Suprapubic skin (tissue), 4 donors: Measurements from ENCODE around the gene ETV1. TPM values are rescaled to one million over a fixed set of nuclear protein-coding genes. Genes with fewer than 3 reads are reported as not detected.

Experiments used
- DNase-seq, 2 donors: peaks; one replicate each; pipeline ENCODE4 v3.0.0-alpha.2; 2019; ENCODE audit warnings: low spot score in 2 of 2
- H3K27ac ChIP-seq: fragments of 200-600 bp; sonication (generic); one replicate; pipeline ENCODE4 v1.5.1; 2019
- H3K27me3 ChIP-seq: fragments of 200-600 bp; sonication (generic); one replicate; pipeline ENCODE4 v1.5.1; 2019
- H3K36me3 ChIP-seq: fragments of 200-600 bp; sonication (generic); one replicate; pipeline ENCODE4 v1.5.1; 2019
- H3K4me1 ChIP-seq: fragments of 200-600 bp; sonication (generic); one replicate; pipeline ENCODE4 v1.5.1; 2019
- H3K4me3 ChIP-seq: fragments of 200-600 bp; sonication (generic); one replicate; pipeline ENCODE4 v1.5.1; 2019; ENCODE audit warnings: mild to moderate bottlenecking
- H3K9me3 ChIP-seq: fragments of 200-600 bp; sonication (generic); one replicate; pipeline ENCODE4 v1.5.1; 2019
- CTCF ChIP-seq, 2 donors: fragments of 200-600 bp in 1 of 2; fragments of 450-650 bp in 1 of 2; sonication (generic) in 1 of 2; IDR thresholded peaks; one replicate each; pipeline ENCODE4 v1.5.1; 2016 to 2019; ENCODE audit warnings: antibody characterized with exemption in 2 of 2, mild to moderate bottlenecking in 1 of 2, moderate library complexity in 1 of 2
- EP300 ChIP-seq: sonication (generic); formaldehyde crosslinking; IDR thresholded peaks from one replicate; pipeline ENCODE4 v1.6.1; 2017; ENCODE audit warnings: antibody characterized with exemption
- POLR2A ChIP-seq, 2 donors: fragments of 450-650 bp; IDR thresholded peaks; one replicate each; pipeline ENCODE4 v1.6.1; 2017; ENCODE audit warnings: antibody characterized with exemption in 2 of 2, mild to moderate bottlenecking in 2 of 2, moderate library complexity in 2 of 2
- POLR2AphosphoS5 ChIP-seq, 3 donors: sonication (generic); formaldehyde crosslinking; IDR thresholded peaks; one replicate each; pipeline ENCODE4 v1.6.1; 2017; ENCODE audit warnings: antibody characterized with exemption in 3 of 3
- WGBS: methylation state at CpG from one replicate; pipeline ENCODE4 v1.1.5; 2018; 5-methylcytosine and 5-hydroxymethylcytosine counted together
- total RNA-seq, 4 donors: library from RNA; depleted of rRNA; stranded (reverse); fragments of >200 nt; gene quantifications; one replicate each; pipeline ENCODE4 v1.1.0, GENCODE V29; 2016

ETV1 gene
- total RNA-seq, 4 donors from 2014 or later = 3.3 to 7.6 (median 5.3) TPM

- Histone ChIP-seq H3K9me3 (no peaks in the 10 kb centered on the region), H3K27ac (no peak overlapping the region), H3K4me1 (no peaks in the 10 kb centered on the region), H3K4me3 (no peak overlapping the region), H3K27me3 (no peaks in the 10 kb centered on the region), H3K36me3 (no peaks in the 10 kb centered on the region)
- TF ChIP-seq EP300 (no peak), POLR2AphosphoS5 (IDR thresholded peaks at IDR 0.05) (no peak), CTCF (IDR thresholded peaks at IDR 0.05) (no peak), POLR2A (IDR thresholded peaks at IDR 0.05) (no peak)
- no peak for DNase-seq
- 80% methylated on average over 9 of the region's 9 CpGs for WGBS
These were observed 41.3 kb downstream of the ETV1 start for GRCh38 chr7:13948019-13948801.

DNA sequence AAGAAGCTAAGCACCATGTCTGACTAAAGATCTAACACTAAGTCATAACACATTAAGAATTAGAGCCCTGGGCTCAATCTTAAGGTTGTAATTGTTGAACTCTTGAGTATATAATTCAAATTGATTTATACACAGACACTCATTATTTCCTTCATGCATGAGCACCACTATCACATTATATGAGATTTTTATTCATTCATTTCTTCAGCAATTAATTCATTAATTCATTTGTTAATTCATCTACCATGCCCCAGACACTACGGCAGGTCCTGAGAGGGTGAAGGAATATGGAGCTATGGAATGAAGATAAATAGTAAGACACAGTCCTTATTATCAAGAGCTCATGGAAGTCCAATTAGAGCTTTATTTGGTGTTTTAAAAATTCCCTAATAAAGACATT is 41.9 kb downstream of the ETV1 start:
- Histone ChIP-seq H3K9me3 (no peaks in the 10 kb centered on the region), H3K4me3 (no peak overlapping the region), H3K27me3 (no peaks in the 10 kb centered on the region), H3K4me1 (no peaks in the 10 kb centered on the region), H3K36me3 (no peaks in the 10 kb centered on the region), H3K27ac (no peak overlapping the region)
- TF ChIP-seq POLR2AphosphoS5 (IDR thresholded peaks at IDR 0.05) = no peak
- no peak for TF ChIP-seq EP300
- WGBS = 97% methylated on average over 1 of the region's 1 CpG
- no peak for DNase-seq

DNA sequence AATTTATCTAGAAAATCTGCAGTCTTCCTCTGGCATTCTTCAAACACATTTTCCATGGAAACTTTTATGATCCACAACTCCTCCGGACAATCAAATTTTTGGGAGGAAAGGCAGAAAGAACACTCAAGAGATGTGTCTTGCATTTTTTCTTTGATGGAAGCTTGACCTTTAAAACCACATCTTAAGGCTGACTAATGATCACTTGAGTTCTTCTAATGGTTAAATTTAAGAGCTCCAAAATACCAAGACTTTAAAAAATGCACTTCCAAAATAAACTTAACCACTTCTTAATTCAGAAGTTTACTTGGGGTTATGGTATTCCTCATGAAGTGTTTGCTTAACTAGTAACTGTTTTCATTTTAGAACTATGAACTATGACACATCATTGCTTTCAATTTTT is 43.3 kb downstream of the ETV1 start:
- Histone ChIP-seq H3K4me1 (no peaks in the 10 kb centered on the region), H3K36me3 (no peaks in the 10 kb centered on the region), H3K9me3 (no peaks in the 10 kb centered on the region), H3K4me3 (no peak overlapping the region), H3K27me3 (no peaks in the 10 kb centered on the region), H3K27ac (no peak overlapping the region)
- TF ChIP-seq CTCF (IDR thresholded peaks at IDR 0.05) = no peak
- TF ChIP-seq POLR2AphosphoS5 (IDR thresholded peaks at IDR 0.05) = no peak
- no peak for TF ChIP-seq EP300
- 23% methylated on average over 1 of the region's 1 CpG for WGBS
- no peak for DNase-seq

DNA sequence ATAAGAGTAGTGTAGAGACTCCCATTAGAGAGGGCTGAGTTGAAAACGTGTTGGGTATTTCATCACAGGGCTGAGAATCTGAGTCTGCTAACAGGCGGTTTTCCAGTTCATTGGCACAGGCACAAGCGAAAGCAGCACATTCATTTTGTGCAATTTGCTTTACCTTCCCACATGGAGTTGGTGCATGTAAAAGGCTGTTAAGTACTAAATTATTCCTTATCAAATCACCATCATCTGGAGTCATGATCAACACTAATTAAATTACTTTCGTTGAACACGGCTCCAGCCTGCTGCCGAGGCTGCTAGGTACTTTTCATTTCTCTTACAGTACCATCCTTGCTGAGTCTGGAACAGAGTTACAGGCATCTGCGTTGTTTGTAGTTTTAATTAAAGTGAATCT is 43.8 kb downstream of the ETV1 start:
- TF ChIP-seq POLR2A (IDR thresholded peaks at IDR 0.05) = no peak
- no peak for TF ChIP-seq POLR2AphosphoS5 (IDR thresholded peaks at IDR 0.05)
- no peak for TF ChIP-seq CTCF (IDR thresholded peaks at IDR 0.05)
- TF ChIP-seq EP300 = no peak
- Histone ChIP-seq H3K4me1 (no peaks in the 10 kb centered on the region), H3K4me3 (no peak overlapping the region), H3K9me3 (no peaks in the 10 kb centered on the region), H3K27ac (no peak overlapping the region), H3K36me3 (no peaks in the 10 kb centered on the region), H3K27me3 (no peaks in the 10 kb centered on the region)
- no peak for DNase-seq
- WGBS = 42% methylated on average over 7 of the region's 7 CpGs

- Histone ChIP-seq H3K4me3 (no peak overlapping the region), H3K4me1 (no peaks in the 10 kb centered on the region), H3K9me3 (no peaks in the 10 kb centered on the region), H3K36me3 (no peaks in the 10 kb centered on the region), H3K27me3 (no peaks in the 10 kb centered on the region), H3K27ac (no peak overlapping the region)
- 86% methylated on average over 5 of the region's 5 CpGs for WGBS
- TF ChIP-seq EP300 (no peak), POLR2A (IDR thresholded peaks at IDR 0.05) (no peak), CTCF (IDR thresholded peaks at IDR 0.05) (no peak), POLR2AphosphoS5 (IDR thresholded peaks at IDR 0.05) (no peak)
- DNase-seq = no peak
These were observed 55.9 kb downstream of the ETV1 start for GRCh38 chr7:13933536-13933935.
